OCI-LY3 (cell line): ENCODE measurements around the gene STYXL1.

Experiments used
- H2AFZ ChIP-seq: fragments of 200-600, 300-600 bp; shearing (Covaris generic); 2 replicates; pipeline ENCODE4 v1.6.0; 2014; ENCODE audit warnings: antibody characterized with exemption, low read depth, low read length
- H3K27ac ChIP-seq: fragments of 200-600, 300-600 bp; sonication (generic); 2 replicates; pipeline ENCODE4 v1.5.1; 2014; ENCODE audit warnings: mild to moderate bottlenecking, low read length, moderate library complexity, mixed read lengths
- H3K27me3 ChIP-seq: fragments of 200-600, 300-600 bp; sonication (generic); 2 replicates; pipeline ENCODE4 v1.6.1; 2014; ENCODE audit warnings: low read depth, low read length, mixed read lengths
- H3K36me3 ChIP-seq: fragments of 200-600, 300-600 bp; sonication (generic); replicated peaks from 2 replicates; pipeline ENCODE3; 2014; ENCODE audit warnings: low read depth, low read length, mixed read lengths
- H3K4me1 ChIP-seq: fragments of 300-600, 200-600 bp; sonication (generic); 2 replicates; pipeline ENCODE4 v1.6.1; 2014; ENCODE audit warnings: low read length, mixed read lengths
- H3K4me2 ChIP-seq: fragments of 200-600, 300-600 bp; sonication (generic); 2 replicates; pipeline ENCODE4 v1.6.1; 2014; ENCODE audit warnings: low read length, mixed read lengths
- H3K4me3 ChIP-seq: fragments of 300-600, 200-600 bp; sonication (generic); 2 replicates; pipeline ENCODE4 v1.5.1; 2014; ENCODE audit warnings: antibody characterized with exemption, mild to moderate bottlenecking, low read length, moderate library complexity
- H3K79me2 ChIP-seq: fragments of 300-600, 200-600 bp; shearing (Covaris generic); 2 replicates; pipeline ENCODE4 v1.6.1; 2014; ENCODE audit warnings: mild to moderate bottlenecking, low read length, mixed read lengths
- H3K9ac ChIP-seq: fragments of 300-600, 200-600 bp; shearing (Covaris generic); 2 replicates; pipeline ENCODE4 v1.6.0; 2014; ENCODE audit warnings: mild to moderate bottlenecking, low read length, moderate library complexity
- H3K9me3 ChIP-seq: fragments of 200-600, 300-600 bp; shearing (Covaris generic); 2 replicates; pipeline ENCODE4 v1.6.1; 2014; ENCODE audit warnings: low read length, mixed read lengths; ENCODE audit not compliant: insufficient read depth
- H4K20me1 ChIP-seq: fragments of 200-600, 300-600 bp; sonication (generic); 2 replicates; pipeline ENCODE4 v1.6.1; 2016; ENCODE audit warnings: low read length, mixed read lengths; ENCODE audit not compliant: insufficient read depth
- EZH2phosphoT487 ChIP-seq: fragments of 200-600 bp; shearing (Covaris generic); IDR thresholded peaks from 2 replicates; pipeline ENCODE4 v1.6.1; 2018; ENCODE audit warnings: antibody characterized with exemption, mixed run types, low read depth
- TF ChIP-seq, protein P1 (sequence below): fragments of 200-600, 300-600 bp; sonication (generic); IDR thresholded peaks from 2 replicates; pipeline ENCODE4 v1.5.1; 2014; ENCODE audit warnings: antibody characterized with exemption, low read length, low read depth

STYXL1 gene

GRCh38 chr7:75994388-75995051 is 53.3 kb downstream of the STYXL1 start, which contains the start of gene TMEM120A:
TMEM120A (minus strand) TSS chr7:75994595; CDS start chr7:75994570, 25 bp downstream.
- Histone ChIP-seq H3K79me2 (no peaks in the 10 kb centered on the region), H2AFZ (peak within 1 kb of the TSS; percentile 55; the same call in 1 of the 2 replicates), H3K27ac (no peak within 1 kb of the TSS), H3K4me3 (peak within 1 kb of the TSS; percentile 96), H3K9ac (peak within 1 kb of the TSS; percentile 64), H3K36me3 (no peaks in the 10 kb centered on the region), H3K27me3 (no peaks in the 10 kb centered on the region), H4K20me1 (no peaks in the 10 kb centered on the region), H3K9me3 (no peaks in the 10 kb centered on the region), H3K4me2 (peak within 1 kb of the TSS; percentile 74), H3K4me1 (peaks cover 12% of the 10 kb centered on the region)
- TF ChIP-seq EZH2phosphoT487: no peak
- TF ChIP-seq, protein P1, sequence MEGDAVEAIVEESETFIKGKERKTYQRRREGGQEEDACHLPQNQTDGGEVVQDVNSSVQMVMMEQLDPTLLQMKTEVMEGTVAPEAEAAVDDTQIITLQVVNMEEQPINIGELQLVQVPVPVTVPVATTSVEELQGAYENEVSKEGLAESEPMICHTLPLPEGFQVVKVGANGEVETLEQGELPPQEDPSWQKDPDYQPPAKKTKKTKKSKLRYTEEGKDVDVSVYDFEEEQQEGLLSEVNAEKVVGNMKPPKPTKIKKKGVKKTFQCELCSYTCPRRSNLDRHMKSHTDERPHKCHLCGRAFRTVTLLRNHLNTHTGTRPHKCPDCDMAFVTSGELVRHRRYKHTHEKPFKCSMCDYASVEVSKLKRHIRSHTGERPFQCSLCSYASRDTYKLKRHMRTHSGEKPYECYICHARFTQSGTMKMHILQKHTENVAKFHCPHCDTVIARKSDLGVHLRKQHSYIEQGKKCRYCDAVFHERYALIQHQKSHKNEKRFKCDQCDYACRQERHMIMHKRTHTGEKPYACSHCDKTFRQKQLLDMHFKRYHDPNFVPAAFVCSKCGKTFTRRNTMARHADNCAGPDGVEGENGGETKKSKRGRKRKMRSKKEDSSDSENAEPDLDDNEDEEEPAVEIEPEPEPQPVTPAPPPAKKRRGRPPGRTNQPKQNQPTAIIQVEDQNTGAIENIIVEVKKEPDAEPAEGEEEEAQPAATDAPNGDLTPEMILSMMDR: no peak

DNA sequence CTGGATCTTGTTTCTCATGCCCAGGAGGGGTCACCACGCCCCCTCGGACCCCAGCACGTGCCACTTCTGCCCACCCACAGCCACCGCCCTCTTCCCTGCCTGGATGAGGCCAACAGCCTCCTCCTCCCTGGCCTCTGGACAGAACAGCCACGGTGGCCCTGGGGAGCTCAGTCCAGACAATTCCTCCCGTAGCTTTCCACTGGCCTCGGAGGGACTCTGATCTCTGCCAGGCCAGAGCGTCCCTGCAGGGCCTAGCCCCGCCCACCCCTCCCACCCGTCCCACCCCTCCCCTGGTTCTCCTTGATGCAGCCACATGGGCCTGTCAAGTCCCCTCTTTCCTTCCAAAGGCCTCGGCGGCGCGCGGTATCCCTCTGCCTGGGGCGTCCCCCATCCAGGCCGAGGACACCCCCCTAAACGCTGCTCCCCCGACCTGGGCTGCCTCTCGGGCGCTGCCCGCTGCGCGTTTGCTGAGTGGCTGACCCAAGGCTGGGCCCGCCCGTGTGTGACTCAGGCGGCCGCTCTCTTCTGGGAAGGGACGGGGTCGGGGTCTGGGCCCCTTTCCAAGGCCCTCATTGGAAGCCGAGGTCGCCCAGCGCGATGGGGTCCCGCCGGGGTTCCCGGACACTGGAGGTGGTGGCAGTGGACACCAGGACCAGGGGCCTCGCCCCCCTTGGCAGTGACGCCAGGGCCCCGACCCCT is 54.0 kb downstream of the STYXL1 start:
- Histone ChIP-seq H3K27ac (no peak overlapping the region), H2AFZ (no peak overlapping the region)

GRCh38 chr7:75992083-75992755 is 55.6 kb downstream of the STYXL1 start:
- H3K4me2 ChIP-seq: no peak overlapping the region
- TF ChIP-seq EZH2phosphoT487: no peak
- TF ChIP-seq, protein P1: no peak
- H3K27me3 ChIP-seq: no peaks in the 10 kb centered on the region
- no peaks in the 10 kb centered on the region for H3K36me3 ChIP-seq
- no peaks in the 10 kb centered on the region for H3K79me2 ChIP-seq
- no peak overlapping the region for H3K9ac ChIP-seq
- H3K4me1 ChIP-seq: peaks cover 24% of the 10 kb centered on the region
- no peak overlapping the region for H3K27ac ChIP-seq
- H4K20me1 ChIP-seq: no peaks in the 10 kb centered on the region
- H2AFZ ChIP-seq: no peak overlapping the region
- no peaks in the 10 kb centered on the region for H3K9me3 ChIP-seq
- H3K4me3 ChIP-seq: no peak overlapping the region

More for the DNA sequence above, 54.0 kb downstream of the STYXL1 start:
- Histone ChIP-seq H3K9me3 (no peaks in the 10 kb centered on the region), H3K79me2 (no peaks in the 10 kb centered on the region), H4K20me1 (no peaks in the 10 kb centered on the region), H3K36me3 (no peaks in the 10 kb centered on the region), H3K4me3 (peak overlapping the region; percentile 96), H3K4me2 (peak overlapping the region; percentile 74), H3K9ac (peak overlapping the region; percentile 64), H3K4me1 (peaks cover 17% of the 10 kb centered on the region), H3K27me3 (no peaks in the 10 kb centered on the region)
- TF ChIP-seq EZH2phosphoT487: no peak
- TF ChIP-seq, protein P1: no peak
